Measurements from ENCODE around the gene DSTYK.
"Not testable (repeated sequence)": the region's sequence is repeated elsewhere in the genome, so short reads cannot be mapped to it uniquely, and the experiment has no call there.

DSTYK gene

DNA sequence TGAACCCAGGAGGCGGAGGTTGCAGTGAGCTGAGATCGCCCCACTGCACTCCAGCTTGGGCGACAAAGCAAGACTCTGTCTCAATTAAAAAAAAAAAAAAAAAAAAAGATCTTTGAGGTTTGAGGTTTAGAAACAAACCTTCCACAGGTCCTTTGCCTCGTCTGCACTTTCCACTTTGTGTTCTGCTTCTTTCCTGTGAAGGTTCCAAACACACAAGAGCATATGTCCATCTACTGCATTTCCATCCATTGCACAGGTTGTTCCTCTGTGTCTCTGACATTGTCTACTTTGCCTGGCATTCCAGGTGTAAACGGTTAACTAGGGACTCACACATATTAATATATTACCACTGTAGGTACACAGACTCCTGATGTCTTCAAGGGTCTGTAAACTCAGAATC is 40.1 kb downstream of the DSTYK start:
- peak in 1 of 2 donors; percentile 12 for DNase-seq

GRCh38 chr1:205170532-205171269 is 40.8 kb downstream of the DSTYK start:
- no peak for DNase-seq

DNA sequence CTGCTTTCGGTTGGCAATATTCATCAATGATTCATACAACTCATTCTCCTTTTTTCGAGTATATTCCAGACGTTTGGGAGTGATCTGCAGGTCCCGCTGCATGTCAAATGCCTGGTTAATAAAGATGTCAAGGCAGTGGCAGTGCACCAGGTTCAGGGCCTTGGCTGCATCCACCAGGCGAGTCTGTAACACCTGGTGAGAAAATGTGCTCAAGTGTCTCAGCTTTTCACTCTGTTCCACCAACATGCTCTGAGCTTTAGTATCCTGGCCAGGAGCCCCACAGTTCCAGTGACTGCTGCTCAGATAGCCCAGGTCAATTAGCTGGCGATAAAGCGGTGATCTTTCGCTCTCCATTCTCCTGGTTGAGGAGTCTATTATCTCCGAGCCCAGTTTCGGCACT is 42.3 kb downstream of the DSTYK start:
- no peak for DNase-seq

GRCh38 chr1:205168291-205168690 is 43.2 kb downstream of the DSTYK start:
- DNase-seq: no peak

DNA sequence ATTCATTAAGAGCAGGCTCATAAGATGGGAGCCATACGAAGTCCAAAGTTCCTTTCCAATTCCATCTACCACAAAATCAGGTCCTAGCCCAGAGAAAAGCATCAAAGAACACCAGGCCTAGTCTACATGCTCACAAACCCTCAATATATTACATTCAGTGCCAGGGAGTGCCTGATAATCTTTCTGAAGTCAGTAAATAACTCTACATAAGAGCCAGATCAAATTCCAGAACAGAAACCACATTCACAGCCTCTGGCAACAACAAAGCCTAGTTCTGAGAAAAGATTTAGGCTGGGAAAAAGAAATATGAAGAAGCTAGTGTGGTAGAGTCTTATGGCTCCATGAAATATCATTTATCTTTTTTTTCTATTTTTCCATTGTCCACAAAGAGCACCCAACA is 49.2 kb downstream of the DSTYK start:
- no peak for DNase-seq

DNA sequence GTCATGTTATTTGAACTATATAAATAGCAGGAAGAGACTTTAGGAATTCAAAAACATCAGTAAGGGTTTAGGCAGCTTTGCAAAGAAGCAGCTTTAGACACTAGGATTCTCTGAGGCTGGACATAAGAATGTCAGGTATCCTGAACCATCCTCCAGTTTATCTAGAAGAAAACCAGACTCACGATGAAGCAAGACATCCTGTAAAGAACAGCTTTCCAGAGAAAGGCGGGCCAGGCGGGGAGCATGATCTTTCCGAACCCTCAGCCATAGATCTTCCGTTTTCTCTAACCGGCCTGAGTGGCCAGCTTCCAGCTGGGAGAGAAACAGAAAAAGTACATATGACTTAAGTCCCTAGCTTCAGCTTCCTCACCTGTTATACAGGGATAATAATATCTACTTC is 50.4 kb downstream of the DSTYK start:
- no peak for DNase-seq

DNA sequence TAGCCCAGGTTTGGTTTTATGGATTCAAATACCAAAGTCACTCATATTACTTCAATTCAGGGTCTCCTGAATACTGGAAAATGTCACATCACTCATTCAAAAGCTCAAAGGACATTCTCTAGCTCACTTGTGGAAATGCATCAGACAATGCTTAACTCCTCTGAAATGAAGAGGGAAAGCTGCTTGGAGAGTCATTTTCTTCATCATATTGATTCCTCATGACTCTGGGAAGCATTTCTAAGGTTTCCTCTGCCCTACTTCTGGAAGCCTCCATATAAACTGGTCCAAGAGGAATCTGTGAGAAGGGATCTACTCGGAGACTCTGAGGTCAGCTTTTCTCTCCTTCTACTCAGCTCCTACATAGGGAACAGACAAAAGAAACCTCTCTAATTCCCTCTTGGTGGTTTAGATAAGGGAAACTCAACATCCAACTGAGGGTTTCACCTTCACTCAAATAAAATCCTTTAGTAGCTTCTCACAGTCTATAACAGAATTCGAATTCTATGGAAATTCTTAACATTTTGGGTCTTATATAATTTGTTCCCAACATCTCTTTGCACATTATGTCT is 53.4 kb downstream of the DSTYK start:
- no peak for DNase-seq

GRCh38 chr1:205155665-205156377 is 55.7 kb downstream of the DSTYK start:
- not testable (repeated sequence) for DNase-seq

- DNase-seq: no peak
Observed at GRCh38 chr1:205152505-205152904, 59.0 kb downstream of the DSTYK start.

GRCh38 chr1:205150651-205151428 is 60.7 kb downstream of the DSTYK start:
- no peak for DNase-seq

- DNase-seq: no peak
Observed at GRCh38 chr1:205147191-205147835, 64.2 kb downstream of the DSTYK start.

GRCh38 chr1:205144751-205145150 is 66.8 kb downstream of the DSTYK start:
- no peak for DNase-seq

GRCh38 chr1:205144046-205144720 is 67.3 kb downstream of the DSTYK start:
- DNase-seq: no peak

- DNase-seq: no peak
Observed at GRCh38 chr1:205142102-205142469, 69.4 kb downstream of the DSTYK start.

DNA sequence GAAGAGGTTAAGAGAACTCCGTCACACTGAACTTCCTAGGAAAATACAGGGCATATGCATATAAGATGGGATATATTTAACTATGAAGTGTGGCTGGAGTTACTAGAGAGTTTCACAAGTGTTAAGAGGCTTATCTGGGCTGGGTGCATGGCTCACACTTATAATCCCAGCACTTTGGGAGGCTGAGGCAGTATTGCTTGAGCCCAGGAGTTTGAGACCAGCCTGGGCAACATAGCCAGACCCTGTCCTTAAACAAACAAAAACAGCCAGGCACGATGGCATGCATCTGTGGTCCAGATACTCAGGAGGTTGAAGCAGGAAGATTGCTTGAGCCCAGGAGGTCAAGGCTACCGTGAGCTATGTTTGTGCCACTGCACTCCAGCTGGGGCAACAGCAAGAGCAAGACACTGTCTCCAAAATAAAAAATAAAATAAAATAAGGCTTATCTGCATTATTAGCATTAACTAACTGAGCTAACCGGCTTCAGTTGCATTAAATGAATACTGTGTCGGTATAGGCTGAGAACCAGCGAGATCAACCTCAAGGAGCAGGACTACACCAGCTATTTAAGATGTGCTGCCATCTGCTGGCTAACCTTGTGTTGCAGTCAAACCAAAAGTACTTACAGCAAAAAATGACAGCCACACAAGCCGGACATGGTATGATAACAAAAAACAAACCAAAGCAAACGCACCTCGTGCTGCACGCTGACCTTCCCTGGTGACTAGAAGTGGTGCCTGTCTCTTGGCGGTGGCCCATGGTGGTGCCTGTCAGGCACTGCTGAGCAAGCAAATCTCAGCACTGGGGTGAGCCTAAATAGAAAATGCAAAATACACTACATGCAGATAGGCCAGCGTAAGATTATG is 70.0 kb downstream of the DSTYK start:
- peak; percentile 66 to 68 for DNase-seq

- no peak for DNase-seq
Observed at GRCh38 chr1:205140113-205140512, 71.4 kb downstream of the DSTYK start.

DNA sequence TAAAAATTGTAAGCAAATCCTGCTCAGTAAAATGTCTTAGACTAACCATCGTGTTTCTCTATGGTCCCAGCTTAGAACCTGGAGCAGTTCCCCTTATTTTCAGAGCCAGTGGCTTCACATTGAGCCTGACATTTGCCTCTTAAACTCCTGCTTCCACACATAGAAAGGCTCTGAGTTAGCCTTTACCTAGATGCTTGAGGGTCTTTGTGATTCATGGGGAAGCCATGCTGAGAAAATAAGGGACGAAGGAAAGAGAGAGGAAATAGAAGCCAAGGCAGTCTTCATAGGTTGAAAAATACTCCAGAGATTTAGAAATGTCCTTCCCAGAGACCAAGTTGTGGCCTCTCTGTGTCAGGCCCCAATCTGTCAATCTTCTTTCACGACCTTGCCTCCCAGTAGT is 73.6 kb downstream of the DSTYK start:
- DNase-seq: no peak

GRCh38 chr1:205133287-205133686 is 78.2 kb downstream of the DSTYK start:
- DNase-seq: no peak

DNA sequence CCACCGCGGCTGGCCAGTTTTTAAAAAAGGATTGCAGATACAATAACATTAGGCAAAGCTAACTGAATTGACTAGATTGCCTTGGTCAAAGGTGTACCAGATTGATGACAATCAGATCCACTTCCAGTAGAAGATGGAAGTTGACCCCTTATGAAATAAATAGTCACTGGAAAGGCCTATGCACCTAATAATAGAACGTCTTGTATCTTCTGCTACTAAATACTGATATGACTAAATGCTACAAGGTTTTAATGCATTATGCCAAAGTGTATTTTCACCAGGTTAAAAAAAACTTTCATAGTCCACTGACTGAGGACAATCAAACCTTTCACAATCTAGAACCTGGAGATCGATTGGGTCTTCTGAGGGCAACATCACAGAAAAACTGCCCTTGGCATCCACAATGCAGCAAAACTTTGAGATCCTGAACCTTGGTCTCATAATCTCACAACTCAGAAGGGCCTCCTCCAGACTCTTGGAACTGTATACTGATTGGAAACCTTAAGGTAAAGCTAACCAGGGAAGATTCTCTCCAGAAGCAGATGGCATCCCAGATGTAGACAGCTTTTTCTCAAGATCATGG is 82.0 kb downstream of the DSTYK start:
- DNase-seq: no peak

- no peak for DNase-seq
Observed at GRCh38 chr1:205128050-205128449, 83.5 kb downstream of the DSTYK start.

GRCh38 chr1:205127646-205128045 is 83.9 kb downstream of the DSTYK start:
- peak in 1 of 2 donors; percentile 5 for DNase-seq
